HepG2 (cell line): ENCODE measurements around the gene RNF149. TPM values are rescaled to one million over a fixed set of nuclear protein-coding genes. Genes with fewer than 3 reads are reported as not detected.
A peak's percentile ranks its signal among the peaks of the same experiment; 100 is the strongest.

Source experiments
- ATF5 ChIP-seq: sonication (generic); formaldehyde crosslinking; IDR thresholded peaks from 2 replicates; pipeline ENCODE4 v1.4.0; 2020; ENCODE audit warnings: mild to moderate bottlenecking, low read depth, missing genetic modification reagents
- ELF4 ChIP-seq: sonication (generic); formaldehyde crosslinking; IDR thresholded peaks from 2 replicates; pipeline ENCODE4 v1.5.0; 2020; ENCODE audit warnings: missing genetic modification reagents, mild to moderate bottlenecking, moderate library complexity, borderline replicate concordance
- FLYWCH1 ChIP-seq: sonication (generic); formaldehyde crosslinking; IDR thresholded peaks from 2 replicates; pipeline ENCODE4 v1.8.1; 2023; ENCODE audit warnings: mild to moderate bottlenecking, missing genetic modification reagents
- HNF4G ChIP-seq, 2 experiments: sonication (generic) in 1 of 2; formaldehyde crosslinking in 1 of 2; IDR thresholded peaks; 2 replicates each; pipeline versions ENCODE4 v1.4.0 to v1.6.1; 2011 to 2020; ENCODE audit warnings: borderline replicate concordance in 2 of 2, low read depth in 2 of 2, mild to moderate bottlenecking in 2 of 2, low read length in 1 of 2, missing genetic modification reagents in 1 of 2, moderate library complexity in 1 of 2
- KDM4B ChIP-seq: sonication (generic); formaldehyde crosslinking; IDR thresholded peaks from 2 replicates; pipeline ENCODE4 v1.4.0; 2020; ENCODE audit warnings: missing genetic modification reagents
- KDM5A ChIP-seq: fragments of 200-600 bp; sonication (generic); IDR thresholded peaks from 2 replicates; pipeline ENCODE4 v1.7.0; 2018; ENCODE audit warnings: antibody characterized with exemption, mild to moderate bottlenecking, low read length, borderline replicate concordance
- PITX1 ChIP-seq: sonication (generic); formaldehyde crosslinking; IDR thresholded peaks from 2 replicates; pipeline ENCODE4 v1.5.1; 2020; ENCODE audit warnings: mild to moderate bottlenecking, missing genetic modification reagents
- TCF12 ChIP-seq, 2 experiments: fragments of 450-650 bp in 1 of 2; sonication (generic) in 1 of 2; formaldehyde crosslinking in 1 of 2; IDR thresholded peaks; 2 replicates each; pipeline versions ENCODE4 v1.6.1 to v1.8.0; 2017 to 2022; ENCODE audit warnings: antibody characterized with exemption in 1 of 2, mild to moderate bottlenecking in 1 of 2, missing genetic modification reagents in 1 of 2, moderate library complexity in 1 of 2
- TFDP1 ChIP-seq: IDR thresholded peaks from 2 replicates; pipeline ENCODE4 v1.6.1; 2016; ENCODE audit warnings: missing compliant biosample characterization, missing genetic modification reagents, borderline replicate concordance
- THAP9 ChIP-seq: sonication (generic); formaldehyde crosslinking; IDR thresholded peaks from 2 replicates; pipeline ENCODE4; 2020; ENCODE audit warnings: missing genetic modification reagents, mild to moderate bottlenecking, borderline replicate concordance
- USF2 ChIP-seq, 2 experiments: sonication (generic) in 1 of 2; formaldehyde crosslinking in 1 of 2; IDR thresholded peaks; 2 replicates each; pipeline versions ENCODE4 v1.5.1 to v1.6.1; 2011 to 2020; ENCODE audit warnings: borderline replicate concordance in 1 of 2, low read depth in 1 of 2, low read length in 1 of 2, mild to moderate bottlenecking in 1 of 2, missing genetic modification reagents in 1 of 2, moderate library complexity in 1 of 2
- WIZ ChIP-seq: sonication (generic); formaldehyde crosslinking; IDR thresholded peaks from 2 replicates; pipeline ENCODE4 v1.5.1; 2020; ENCODE audit warnings: mild to moderate bottlenecking, missing genetic modification reagents
- ZNF260 ChIP-seq: sonication (generic); formaldehyde crosslinking; IDR thresholded peaks from 2 replicates; pipeline ENCODE4 v1.4.0; 2020; ENCODE audit warnings: missing genetic modification reagents, low read depth, mild to moderate bottlenecking, borderline replicate concordance
- ZNF414 ChIP-seq: sonication (generic); formaldehyde crosslinking; IDR thresholded peaks from 2 replicates; pipeline ENCODE4 v1.5.0; 2020; ENCODE audit warnings: missing genetic modification reagents
- ZNF446 ChIP-seq: sonication (generic); formaldehyde crosslinking; IDR thresholded peaks from 2 replicates; pipeline ENCODE4 v1.5.0; 2020; ENCODE audit warnings: mild to moderate bottlenecking, missing genetic modification reagents
- ZNF501 ChIP-seq: sonication (generic); formaldehyde crosslinking; IDR thresholded peaks from 2 replicates; pipeline ENCODE4 v1.5.1; 2020; ENCODE audit warnings: mild to moderate bottlenecking, moderate library complexity, missing genetic modification reagents
- ZNF569 ChIP-seq: sonication (generic); formaldehyde crosslinking; IDR thresholded peaks from 2 replicates; pipeline ENCODE4 v1.5.0; 2020; ENCODE audit warnings: mild to moderate bottlenecking, missing genetic modification reagents, moderate library complexity, borderline replicate concordance
- ZNF724P ChIP-seq: sonication (generic); formaldehyde crosslinking; IDR thresholded peaks from 2 replicates; pipeline ENCODE4 v1.8.0; 2022; ENCODE audit warnings: missing genetic modification reagents, borderline replicate concordance
- ZSCAN20 ChIP-seq: sonication (generic); formaldehyde crosslinking; IDR thresholded peaks from 2 replicates; pipeline ENCODE4 v1.4.0; 2020; ENCODE audit warnings: missing genetic modification reagents, mild to moderate bottlenecking, borderline replicate concordance
- polyA plus RNA-seq, 8 experiments: library from polyadenylated mRNA; depleted of rRNA in 3 of 8; stranded (reverse) in 7 of 8; unstranded in 1 of 8; fragments of >200 nt; fragmentation: Illumina TruSeq in 4 of 8; extraction: Trizol in 4 of 8; gene quantifications; 2 replicates each; pipeline versions ENCODE4 v1.2.1 to v1.2.3, GENCODE V29; 2011 to 2016; ENCODE audit warnings: low read depth in 4 of 8, missing spikeins in 1 of 8, mixed read lengths in 1 of 8; ENCODE audit not compliant: insufficient read depth in 1 of 8
- total RNA-seq, 5 experiments: library from RNA; depleted of rRNA; stranded (reverse); fragments of >200 nt; fragmentation: Illumina TruSeq; extraction: Trizol; gene quantifications; 2 replicates each; pipeline ENCODE4 v1.2.3, GENCODE V29; 2016; ENCODE audit warnings: low read depth in 1 of 5

Gene RNF149
- total and polyA plus RNA-seq, 2 of the 13 experiments (the other 11 are each of a cell fraction or from before 2014, with no cell fraction given): 87.6 to 109 TPM

- TF ChIP-seq THAP9 (no peak; the same call in 1 of the 2 replicates), FLYWCH1 (CRISPR knock-in tag) (no peak), TCF12 (IDR thresholded peaks at IDR 0.05) (no peak), TCF12 (CRISPR knock-in tag; IDR thresholded peaks at IDR 0.05) (no peak), ZSCAN20 (CRISPR knock-in tag) (no peak), ZNF501 (CRISPR knock-in tag) (peak; percentile 75), KDM5A (no peak; the same call in 1 of the 2 replicates), ZNF446 (no peak), HNF4G (IDR thresholded peaks at IDR 0.05; ENCODE audit: borderline replicate concordance, low read depth, low read length) (peak; percentile 52; the same call in 1 of the 2 replicates), HNF4G (CRISPR knock-in tag; IDR thresholded peaks at IDR 0.05; ENCODE audit: borderline replicate concordance, low read depth) (no peak), PITX1 (0 out of 2 replicates have a peak, but pooled peaks have one; percentile 31), ELF4 (CRISPR knock-in tag) (peak; percentile 77; the same call in 1 of the 2 replicates), USF2 (IDR thresholded peaks at IDR 0.05; ENCODE audit: low read depth, low read length) (no peak), USF2 (CRISPR knock-in tag; IDR thresholded peaks at IDR 0.05; ENCODE audit: borderline replicate concordance) (no peak; the same call in 1 of the 2 replicates), ZNF569 (CRISPR knock-in tag) (no peak), KDM4B (CRISPR knock-in tag) (peak; percentile 75; the same call in 1 of the 2 replicates), ZNF724P (CRISPR knock-in tag) (peak; percentile 80; the same call in 1 of the 2 replicates), TFDP1 (CRISPR knock-in tag) (peak; percentile 34; the same call in 1 of the 2 replicates), ZNF260 (CRISPR knock-in tag) (no peak), WIZ (no peak), ZNF414 (CRISPR knock-in tag) (no peak), ATF5 (CRISPR knock-in tag) (0 out of 2 replicates have a peak, but pooled peaks have one; percentile 26)
Measured at GRCh38 chr2:101252408-101253012, 56.0 kb downstream of the RNF149 start, which contains the start of gene CNOT11 (continued).
